ENCODE results near the gene AVPI1.
"Not testable (repeated sequence)": the region's sequence is repeated elsewhere in the genome, so short reads cannot be mapped to it uniquely, and the experiment has no call there.

Gene AVPI1

GRCh38 chr10:97711640-97712572 lies 24.9 kb upstream of the AVPI1 start:
- no peak for DNase-seq

GRCh38 chr10:97708976-97709946 lies 22.2 kb upstream of the AVPI1 start:
- DNase-seq: peak in 7 of 14 donors; percentile 14 to 40 (median 26)

DNA sequence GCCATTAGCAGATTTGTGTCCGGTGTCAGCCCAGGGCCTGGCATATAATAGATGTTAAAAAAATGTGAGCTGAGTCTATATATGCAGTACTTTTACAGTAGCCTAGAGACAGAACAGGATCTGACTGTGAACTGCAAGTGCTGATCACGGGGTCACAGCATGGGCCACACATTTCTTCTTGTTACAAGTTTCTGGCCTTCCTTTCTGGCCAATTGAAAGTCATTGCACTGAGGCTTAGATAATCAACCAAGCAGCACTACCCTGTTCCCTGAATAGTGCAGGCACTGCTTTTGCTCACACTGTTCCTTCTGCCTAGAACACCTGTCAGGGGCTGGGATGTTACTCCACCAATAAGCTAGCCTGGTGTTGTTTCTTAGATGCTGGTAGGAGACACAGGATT lies 21.1 kb upstream of the AVPI1 start:
- no peak for DNase-seq

- DNase-seq: no peak
Measured at GRCh38 chr10:97707134-97707861, 20.3 kb upstream of the AVPI1 start.

- no peak for DNase-seq
Measured at GRCh38 chr10:97705006-97705670, 18.1 kb upstream of the AVPI1 start.

- no peak for DNase-seq
Measured at GRCh38 chr10:97704341-97704740, 17.3 kb upstream of the AVPI1 start.

- no peak for DNase-seq
Measured at GRCh38 chr10:97703398-97704067, 16.5 kb upstream of the AVPI1 start.

- DNase-seq: peak in 9 of 14 donors; percentile 6 to 43 (median 29)
Measured at GRCh38 chr10:97701438-97702069, 14.5 kb upstream of the AVPI1 start.

- DNase-seq: not testable (repeated sequence)
Measured at GRCh38 chr10:97698072-97698655, 11.1 kb upstream of the AVPI1 start.

- no peak for DNase-seq
Measured at GRCh38 chr10:97690133-97690532, 3.1 kb upstream of the AVPI1 start.

DNA sequence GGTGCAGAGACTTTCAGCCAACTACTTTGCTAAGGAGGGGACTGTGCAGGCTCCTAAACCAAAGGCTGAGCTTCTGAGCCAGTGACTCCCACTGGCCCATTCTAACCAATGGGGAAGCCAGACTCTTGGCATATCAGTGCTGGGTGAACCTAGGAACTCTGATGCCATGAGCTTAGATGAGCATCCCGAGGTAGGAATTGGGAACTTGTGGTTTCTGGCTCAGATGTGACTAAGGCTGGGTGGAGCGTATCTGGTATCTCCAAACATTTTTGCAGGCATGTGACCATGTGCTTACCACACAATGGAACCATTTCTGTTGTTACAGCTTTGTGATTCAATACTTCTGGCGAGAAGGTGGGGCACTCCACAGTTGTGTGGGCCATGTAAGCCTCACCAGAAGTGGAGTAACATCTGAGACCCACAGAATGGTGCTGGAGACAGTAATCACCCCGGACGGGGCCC lies 2.5 kb upstream of the AVPI1 start:
- DNase-seq: peak in 1 of 14 donors; percentile 17

DNA sequence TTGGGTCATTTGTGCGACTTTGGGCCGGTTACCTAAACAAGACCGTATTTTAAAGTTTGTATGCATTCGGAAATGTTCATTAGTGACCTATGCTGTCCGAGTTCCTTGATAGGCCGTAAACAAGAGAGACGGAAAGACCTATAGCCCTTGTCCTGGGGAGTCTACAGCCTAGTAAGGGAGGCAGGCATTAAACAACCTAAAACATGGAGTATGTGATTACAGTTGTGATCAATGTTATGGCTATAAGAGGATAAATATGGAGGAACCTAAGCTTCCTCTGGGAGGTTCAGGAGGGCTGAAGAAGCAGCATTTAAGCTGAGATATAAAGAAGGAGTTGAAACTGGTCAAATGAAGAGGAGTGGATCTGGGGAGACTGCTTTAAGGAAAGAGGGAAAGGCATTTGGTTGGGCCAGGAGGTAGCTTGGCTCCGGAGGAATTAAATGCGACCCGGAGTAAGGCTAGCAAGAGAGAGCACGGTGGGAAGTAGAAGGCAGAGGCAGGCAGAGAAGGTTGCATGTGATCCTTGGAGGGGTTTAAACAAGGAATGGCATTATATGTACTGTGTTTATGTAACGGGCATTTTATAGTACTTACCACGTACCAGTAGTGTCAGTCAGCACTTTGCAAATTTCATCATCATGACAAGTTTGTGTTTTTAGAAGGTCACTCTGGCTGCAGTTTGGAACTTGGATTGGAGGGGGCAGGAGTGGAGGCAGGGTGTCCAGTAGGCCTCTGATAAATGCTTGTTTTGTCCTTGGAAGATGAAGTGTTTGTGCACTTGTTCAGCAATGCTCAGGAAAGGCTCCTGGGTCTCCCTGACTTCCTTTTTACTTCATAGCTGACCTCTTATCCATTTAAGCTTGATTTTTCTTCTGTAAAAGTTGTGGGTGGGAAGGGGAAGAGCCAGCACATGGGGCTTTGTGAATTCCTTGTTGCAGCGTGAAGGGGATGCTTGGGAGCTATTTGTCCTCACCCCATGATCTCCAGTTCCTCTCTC lies 1.0 kb upstream of the AVPI1 start:
- peak in 2 of 14 donors; percentile 26 to 44 for DNase-seq

GRCh38 chr10:97686301-97686961 lies 610 bp downstream of the AVPI1 start:
- DNase-seq: peak in 3 of 14 donors; percentile 34 to 67 (median 53)

DNA sequence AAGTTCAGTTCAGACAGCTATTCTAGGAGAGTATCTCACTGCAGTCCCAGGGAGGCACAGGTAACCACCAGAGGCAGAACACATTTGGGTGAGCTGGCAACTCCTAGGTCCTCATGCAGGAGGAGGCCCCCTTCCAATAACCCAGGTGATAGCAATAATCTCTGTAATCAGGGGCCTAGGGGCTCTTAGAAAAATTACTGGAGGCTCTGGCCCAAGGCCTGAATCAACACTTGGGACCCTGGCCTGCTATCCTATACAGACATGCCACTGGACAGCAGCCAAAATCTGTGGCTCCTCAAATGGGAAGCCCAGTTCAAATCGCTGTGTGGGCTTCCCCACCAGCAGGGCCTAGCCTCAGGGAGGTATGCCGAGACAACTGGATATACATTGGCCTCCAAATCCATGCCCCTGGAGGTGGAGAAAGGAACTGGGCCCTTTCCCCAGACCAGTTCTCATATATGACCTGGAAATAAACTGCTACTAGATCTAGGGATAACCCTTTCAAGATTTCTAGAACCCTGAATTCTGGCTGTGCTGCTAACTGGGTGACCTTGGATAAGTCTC lies 1.6 kb downstream of the AVPI1 start:
- peak in 1 of 14 donors; percentile 30 for DNase-seq

DNA sequence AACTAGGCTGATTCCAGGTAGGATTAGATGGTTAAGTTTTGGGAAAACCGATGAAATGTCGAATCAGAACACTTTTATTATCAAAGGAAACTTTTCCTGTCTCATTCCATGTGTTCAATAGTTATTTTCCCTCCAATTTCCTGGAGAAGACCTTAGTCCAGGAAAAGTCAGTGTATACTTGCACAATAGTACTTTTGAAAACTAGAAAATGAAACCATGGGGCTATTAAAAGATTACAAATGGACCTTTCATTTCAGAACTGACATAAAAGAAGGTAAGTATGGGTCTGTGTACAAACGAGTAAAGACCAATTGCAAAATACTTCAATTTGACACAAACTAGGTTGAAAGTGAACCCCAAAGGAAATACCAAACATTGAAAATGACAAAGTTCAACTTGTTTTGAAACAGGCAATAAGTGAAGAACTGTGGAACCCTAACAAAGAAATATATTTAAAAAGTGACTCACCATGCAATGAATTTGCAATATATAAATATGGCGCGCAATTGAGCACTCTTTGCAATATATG lies 2.1 kb downstream of the AVPI1 start:
- DNase-seq: no peak

DNA sequence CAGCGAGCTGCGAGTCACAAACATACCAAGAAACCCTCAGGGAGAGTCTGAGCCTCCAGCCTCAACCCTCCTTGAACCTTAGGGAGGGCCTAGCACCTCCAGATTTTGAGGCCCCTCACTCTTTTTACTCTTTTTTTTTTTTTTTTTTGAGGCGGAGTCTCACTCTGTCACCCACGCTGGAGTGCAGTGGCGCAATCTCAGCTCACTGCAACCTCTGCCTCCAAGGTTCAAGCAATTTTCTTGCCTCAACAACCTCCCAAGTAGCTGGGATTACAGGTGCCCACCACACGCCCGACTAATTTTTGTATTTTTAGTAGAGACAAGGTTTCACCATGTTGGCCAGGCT lies 2.7 kb downstream of the AVPI1 start:
- not testable (repeated sequence) for DNase-seq

DNA sequence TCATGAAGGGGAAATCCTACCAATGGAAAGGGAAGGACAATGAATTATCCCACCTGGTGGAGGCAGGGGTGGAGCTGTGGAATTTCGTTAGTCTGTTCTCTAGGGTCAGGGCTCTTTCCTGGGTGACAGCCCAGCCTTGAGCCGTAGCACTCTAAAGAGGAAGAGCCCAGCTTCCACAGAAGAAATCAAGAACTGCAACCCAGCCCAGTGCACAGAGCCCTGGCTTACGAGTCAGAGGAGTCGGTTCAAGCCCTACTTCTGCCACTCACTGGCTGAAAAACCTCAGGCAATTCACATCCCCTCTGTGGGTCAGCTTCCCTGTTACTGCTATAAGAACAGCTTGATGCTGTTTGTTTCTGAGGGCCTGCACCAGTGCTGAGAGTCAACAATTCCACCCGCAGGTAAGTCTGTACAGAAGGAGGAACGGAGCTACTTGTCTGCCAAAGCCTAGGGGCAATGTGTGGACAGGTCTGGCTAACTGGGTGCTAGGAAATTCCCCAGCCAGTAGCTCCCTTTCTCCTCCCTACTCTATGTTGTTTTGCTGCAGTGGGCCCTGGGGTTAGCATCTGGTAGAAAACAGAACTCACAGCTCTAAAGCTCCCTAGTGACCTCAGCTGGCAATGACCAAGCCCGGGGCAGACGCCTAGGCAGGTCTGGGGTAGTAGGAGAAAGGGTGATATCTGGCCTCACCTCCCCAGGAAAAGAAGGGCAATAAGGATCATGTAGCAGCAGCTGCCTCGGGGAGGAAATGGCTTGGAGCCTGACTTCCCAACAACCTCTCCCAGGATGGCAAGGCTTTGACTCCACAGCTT lies 3.3 kb downstream of the AVPI1 start:
- DNase-seq: peak in 3 of 14 donors; percentile 40 to 65 (median 43)

Data from C1 segment of cervical spinal cord (tissue), 14 donors.